ENCODE results near the gene ITGAL.
A peak's percentile ranks its signal among the peaks of the same experiment; 100 is the strongest.
"Not testable (repeated sequence)": the region's sequence is repeated elsewhere in the genome, so short reads cannot be mapped to it uniquely, and the experiment has no call there.

The ITGAL gene

GRCh38 chr16:30494709-30495108 lies 22.2 kb downstream of the ITGAL start:
- no peak for DNase-seq

DNA sequence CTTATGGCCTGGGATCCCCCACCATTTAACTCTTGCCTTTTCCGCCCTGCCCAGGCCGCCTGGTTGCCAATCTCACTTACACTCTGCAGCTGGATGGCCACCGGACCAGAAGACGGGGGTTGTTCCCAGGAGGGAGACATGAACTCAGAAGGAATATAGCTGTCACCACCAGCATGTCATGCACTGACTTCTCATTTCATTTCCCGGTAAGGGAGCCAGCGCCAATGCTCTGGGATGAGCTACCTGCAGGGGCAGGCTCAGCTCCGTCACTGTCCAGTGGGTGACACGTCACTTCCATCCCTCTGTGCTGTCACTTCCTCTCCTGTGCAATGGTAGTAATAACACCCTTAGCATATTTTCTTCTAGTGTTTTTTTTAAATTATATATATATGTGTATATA lies 26.7 kb downstream of the ITGAL start:
- no peak for DNase-seq

DNA sequence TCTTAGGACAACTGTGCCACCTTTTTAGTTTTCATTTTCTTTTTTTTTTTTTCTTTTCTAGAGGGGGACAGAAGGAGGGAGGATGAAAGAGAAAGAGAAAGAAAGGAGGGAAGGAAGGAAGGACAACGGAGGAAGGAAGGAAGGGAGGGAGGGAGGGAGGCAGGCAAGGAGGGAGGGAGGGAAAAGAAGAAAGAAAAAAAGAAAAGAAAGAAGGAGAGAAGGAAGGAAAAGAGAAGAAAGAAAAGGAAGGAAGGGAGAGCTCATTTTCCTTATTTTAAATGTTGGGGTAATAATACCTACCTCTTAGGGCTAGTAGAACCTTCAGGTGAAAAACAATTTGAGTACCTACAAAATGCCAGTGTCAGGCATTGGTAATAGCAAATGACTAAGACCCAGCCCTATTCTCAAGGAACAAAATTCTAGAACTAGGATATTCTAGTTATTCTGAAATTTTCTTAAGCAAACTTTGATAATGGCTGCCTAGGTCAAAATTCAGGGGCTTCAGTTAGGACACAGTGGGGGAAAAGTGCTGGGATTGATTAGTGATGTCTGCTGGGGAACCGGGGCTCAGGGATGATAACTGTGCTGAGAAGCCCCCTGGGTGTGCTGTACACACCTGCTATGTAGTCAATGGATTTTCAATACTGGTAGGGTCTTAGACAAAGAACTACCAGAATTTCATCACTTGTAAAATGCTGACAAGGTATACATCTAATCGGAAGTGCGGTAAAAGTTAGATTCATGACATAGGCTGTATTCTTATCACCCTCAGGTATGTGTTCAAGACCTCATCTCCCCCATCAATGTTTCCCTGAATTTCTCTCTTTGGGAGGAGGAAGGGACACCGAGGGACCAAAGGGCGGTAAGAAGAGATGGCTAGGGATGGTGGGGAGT lies 31.1 kb downstream of the ITGAL start:
- DNase-seq, result no peak

GRCh38 chr16:30509081-30509765 lies 36.7 kb downstream of the ITGAL start:
- no peak for DNase-seq

GRCh38 chr16:30510376-30510938 lies 37.9 kb downstream of the ITGAL start:
- no peak for DNase-seq

- no peak for DNase-seq
These were observed 39.0 kb downstream of the ITGAL start for GRCh38 chr16:30511509-30511908.

DNA sequence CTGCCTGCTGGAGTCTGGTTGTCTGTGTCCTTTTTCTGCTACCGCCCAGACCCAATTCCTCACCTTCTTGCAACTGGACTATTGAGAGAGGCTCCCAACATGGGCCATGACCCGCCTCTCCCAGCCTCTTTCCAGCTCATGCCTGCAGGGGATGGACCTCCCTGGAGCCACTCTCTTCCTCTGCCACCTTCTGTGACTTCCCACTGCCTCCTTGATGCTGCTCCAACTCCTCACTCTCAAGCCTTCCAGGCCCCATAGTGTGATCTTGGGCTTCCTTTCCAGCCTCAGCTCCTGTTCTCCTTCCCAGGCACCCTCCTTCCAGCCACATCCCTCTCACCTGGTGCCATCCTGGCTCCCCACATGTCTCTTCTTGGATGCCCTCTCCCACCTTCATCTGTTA lies 42.7 kb downstream of the ITGAL start:
- DNase-seq, result no peak

DNA sequence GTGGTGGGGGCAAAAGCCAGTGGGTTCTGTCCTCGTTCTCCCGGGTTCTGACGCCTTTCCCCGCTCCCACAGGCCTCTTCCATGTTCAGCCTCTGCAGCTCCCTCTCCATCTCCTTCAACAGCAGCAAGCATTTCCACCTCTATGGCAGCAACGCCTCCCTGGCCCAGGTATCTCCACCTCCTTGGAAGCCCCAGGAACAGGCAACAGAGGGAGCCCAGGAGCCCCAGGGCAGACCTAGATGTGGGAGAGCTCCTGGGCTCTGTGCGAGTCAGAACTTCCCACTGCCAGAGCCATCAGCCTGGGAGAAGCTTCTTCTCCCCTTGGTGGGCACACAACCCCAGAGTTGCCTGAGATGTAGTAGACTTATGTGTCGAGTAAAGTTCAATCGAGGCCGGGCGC lies 46.0 kb downstream of the ITGAL start:
- no peak for DNase-seq

- DNase-seq, result no peak
These were observed 46.8 kb downstream of the ITGAL start for GRCh38 chr16:30519120-30520049.

- no peak for DNase-seq
These were observed 48.9 kb downstream of the ITGAL start for GRCh38 chr16:30521476-30521872.

DNA sequence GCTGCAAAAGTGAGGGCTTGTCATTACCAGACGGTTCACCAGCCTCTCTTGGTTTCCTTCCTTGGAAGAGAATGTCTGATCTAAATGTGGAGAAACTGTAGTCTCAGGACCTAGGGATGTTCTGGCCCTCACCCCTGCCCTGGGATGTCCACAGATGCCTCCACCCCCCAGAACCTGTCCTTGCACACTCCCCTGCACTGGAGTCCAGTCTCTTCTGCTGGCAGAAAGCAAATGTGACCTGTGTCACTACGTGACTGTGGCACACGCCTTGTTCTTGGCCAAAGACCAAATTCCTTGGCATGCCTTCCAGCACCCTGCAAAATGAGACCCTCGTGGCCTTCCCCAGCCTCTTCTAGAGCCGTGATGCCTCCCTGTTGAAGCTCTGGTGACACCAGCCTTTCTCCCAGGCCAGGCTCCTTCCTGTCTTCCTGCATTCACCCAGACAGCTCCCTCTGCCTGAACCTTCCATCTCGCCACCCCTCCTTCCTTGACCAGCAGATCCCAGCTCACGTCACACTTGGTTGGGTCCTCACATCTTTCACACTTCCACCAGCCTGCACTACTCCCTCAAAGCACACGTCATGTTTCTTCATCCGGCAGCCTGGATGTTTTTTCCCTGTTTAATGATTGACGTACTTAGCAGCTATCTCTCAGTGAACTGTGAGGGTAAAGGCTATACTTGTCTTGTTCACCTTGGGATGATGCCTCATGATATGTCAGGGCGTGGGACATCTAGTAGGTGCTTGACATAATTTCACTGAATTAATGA lies 49.5 kb downstream of the ITGAL start:
- no peak for DNase-seq

DNA sequence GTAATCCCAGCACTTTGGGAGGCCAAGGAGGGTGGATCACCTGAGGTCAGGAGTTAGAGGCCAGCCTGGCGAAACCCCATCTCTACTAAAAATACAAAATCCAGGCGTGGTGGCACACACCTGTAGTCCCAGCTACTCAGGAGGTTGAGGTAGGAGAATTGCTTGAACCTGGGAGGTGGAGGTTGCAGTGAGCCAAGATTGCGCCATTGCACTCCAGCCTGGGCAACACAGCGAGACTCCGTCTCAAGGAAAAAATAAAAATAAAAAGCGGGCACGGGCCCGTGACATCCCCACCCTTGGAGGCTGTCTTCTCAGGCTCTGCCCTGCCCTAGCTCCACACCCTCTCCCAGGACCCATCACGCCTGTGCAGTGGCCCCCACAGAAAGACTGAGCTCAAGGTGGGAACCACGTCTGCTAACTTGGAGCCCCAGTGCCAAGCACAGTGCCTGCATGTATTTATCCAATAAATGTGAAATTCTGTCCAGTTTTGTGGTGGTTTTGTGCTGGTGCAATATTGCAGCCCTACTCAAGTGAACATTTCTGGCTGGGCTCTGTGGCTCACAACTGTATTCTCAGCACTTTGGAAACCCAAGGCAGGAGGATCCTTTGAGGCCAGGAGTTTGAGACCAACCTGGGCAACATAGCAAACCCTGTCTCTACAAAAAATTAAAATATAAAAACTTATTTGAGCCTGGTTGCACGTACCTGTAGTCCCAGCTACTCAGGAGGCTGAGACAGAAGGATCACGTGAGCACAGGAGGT lies 50.3 kb downstream of the ITGAL start:
- DNase-seq, result not testable (repeated sequence)

- no peak for DNase-seq
These were observed 51.4 kb downstream of the ITGAL start for GRCh38 chr16:30523768-30524574.

DNA sequence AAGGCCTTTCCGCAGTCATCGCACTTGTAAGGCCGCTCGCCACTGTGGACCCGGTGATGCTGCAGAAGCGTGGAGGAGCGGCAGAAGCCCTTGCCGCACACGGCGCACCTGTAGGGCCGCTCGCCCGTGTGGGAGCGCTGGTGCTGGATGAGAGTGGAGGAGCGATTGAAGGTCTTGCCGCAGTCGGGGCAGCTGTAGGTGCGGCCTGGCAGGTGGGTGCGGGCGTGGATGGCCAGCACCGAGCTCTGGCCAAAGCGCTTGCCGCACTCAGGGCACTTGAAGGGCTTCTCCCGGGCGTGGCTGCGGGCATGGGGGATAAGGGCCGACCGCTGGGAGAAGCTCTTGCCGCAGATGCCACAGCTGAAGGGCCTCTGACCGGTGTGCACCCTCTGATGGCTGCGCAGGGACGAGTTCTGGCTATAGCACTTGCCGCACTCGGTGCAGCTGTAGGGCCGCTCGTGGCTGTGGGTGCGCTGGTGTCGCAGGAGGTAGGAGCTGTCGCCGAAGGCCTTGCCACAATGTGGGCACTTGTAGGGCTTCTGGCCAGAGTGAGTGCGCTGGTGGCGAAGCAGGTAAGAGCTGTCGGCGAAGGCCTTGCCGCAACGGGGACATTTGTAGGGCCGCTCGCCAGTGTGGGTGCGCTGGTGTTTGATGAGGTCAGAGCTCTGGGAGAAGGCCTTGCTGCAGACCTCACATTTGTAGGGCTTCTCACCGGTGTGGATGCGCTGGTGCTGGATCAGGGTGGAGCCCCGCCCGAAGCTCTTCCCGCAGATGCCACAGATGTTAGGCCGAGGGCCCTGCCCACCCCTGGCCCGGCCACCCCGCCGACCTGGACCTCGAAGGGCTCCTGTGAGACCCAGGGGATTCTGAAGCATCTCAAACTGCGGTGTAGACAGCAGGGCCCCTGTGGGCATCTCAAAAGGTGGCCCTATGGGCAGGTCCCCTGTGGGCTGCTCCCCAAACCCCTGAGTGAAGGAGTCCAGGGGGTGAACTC lies 52.3 kb downstream of the ITGAL start:
- DNase-seq, result no peak

DNA sequence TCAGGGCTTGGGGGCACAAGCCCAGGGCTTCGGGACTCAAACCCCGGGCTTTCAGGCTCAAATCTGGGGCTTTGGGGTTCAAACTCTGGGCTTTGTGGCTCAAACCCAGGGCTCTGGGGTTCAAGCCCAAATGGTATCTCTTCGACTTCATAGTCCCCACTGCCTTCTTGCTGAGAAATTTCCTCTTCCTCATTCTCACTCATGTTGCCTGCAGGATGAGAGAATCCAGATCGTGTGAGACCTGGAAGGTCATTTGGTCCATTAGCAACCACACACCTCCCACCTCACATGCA lies 53.2 kb downstream of the ITGAL start:
- no peak for DNase-seq

- DNase-seq, result peak; percentile 10 to 13
These were observed 53.7 kb downstream of the ITGAL start, which contains the start of gene ZNF768 for GRCh38 chr16:30526137-30526822. Gene ZNF768 (minus strand): TSS chr16:30526566. CDS start chr16:30526413, 153 bp downstream.

DNA sequence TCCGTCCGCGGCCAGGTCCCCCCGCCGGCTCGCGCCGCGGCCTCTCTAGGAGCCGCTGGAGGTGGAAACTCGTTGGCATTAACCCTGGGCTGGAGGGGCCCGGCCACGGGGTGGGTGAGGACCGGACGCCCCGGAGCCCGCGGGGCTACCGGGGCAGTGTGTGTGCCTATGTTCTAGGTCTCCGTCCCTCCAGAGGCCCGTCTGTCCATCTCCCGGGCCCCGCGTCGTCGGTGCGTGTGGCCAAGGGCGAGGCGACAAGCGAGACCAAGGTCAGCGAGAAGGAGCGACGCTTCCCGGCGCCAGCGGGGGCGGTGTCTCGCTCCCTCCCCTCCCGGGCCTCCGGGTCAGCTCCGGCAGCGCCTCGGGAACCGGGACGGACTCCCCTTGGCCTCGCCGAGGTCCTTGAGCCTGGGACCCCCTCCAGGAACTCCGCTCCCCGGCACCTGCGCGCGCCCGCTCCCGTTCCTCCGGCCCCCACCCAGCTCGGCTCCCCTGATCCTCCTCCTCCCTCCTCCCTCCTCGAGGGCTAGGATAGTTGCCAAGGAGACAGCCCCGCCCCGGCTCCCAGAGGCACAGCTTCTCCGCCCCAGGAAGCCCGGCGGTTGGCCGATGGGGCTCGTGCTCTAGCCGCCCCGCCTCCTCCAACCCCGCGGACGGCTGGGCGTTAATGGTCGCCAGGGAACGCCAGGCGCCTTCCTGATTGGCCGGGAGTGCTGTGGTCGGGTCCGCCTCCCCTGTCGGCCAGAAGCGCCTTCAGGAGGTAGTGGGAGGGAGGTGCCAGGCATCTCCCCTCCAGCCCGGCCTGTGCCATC lies 54.5 kb downstream of the ITGAL start:
- peak; percentile 94 for DNase-seq
